Naive thymus-derived CD8-positive, alpha-beta T cell (primary cell): Measurements from ENCODE around the gene RRM1. TPM values are rescaled to one million over a fixed set of nuclear protein-coding genes. Genes with fewer than 3 reads are reported as not detected.

Source experiments
- ATAC-seq, 2 donors: fragments of 150-1000 bp; cut with Tn5 transposase in 1 of 2; sonication (Bioruptor Pico), chemical (Tn5 transposase) in 1 of 2; 1 replicate in 1 of 2; 2 replicates in 1 of 2; pipeline ENCODE4 v1.10.0; 2021; ENCODE audit warnings: mild to moderate bottlenecking in 2 of 2, moderate library complexity in 2 of 2
- POLR2A ChIA-PET: fragments of 350-600 bp; sonication (Branson Sonifier 250); formaldehyde crosslinking; loops from one replicate; lab custom pipeline; 2021; ENCODE audit warnings: antibody characterized with exemption; lab: Charles Lee
- DNase-seq, 10 donors: peaks; one replicate each; pipeline versions ENCODE4 v3.0.0 to v3.0.0-alpha.2; 2020 to 2022
- H3K27ac Mint-ChIP-seq, 10 donors: one replicate each; pipeline ENCODE4 v1.8.0; 2020 to 2022; ENCODE audit warnings: mild to moderate bottlenecking in 10 of 10, mixed read lengths in 10 of 10, moderate library complexity in 4 of 10, inconsistent platforms in 1 of 10
- H3K27me3 Mint-ChIP-seq, 5 donors: one replicate each; pipeline ENCODE4 v1.8.0; 2021 to 2022; ENCODE audit warnings: mixed read lengths in 5 of 5
- H3K36me3 Mint-ChIP-seq, 3 donors: one replicate each; pipeline ENCODE4 v1.8.0; 2020 to 2022; ENCODE audit warnings: mixed read lengths in 3 of 3, mild to moderate bottlenecking in 2 of 3, inconsistent platforms in 1 of 3
- H3K4me1 Mint-ChIP-seq, 4 donors: one replicate each; pipeline ENCODE4 v1.8.0; 2021 to 2022; ENCODE audit warnings: mixed read lengths in 4 of 4
- H3K4me3 Mint-ChIP-seq, 10 donors: one replicate each; pipeline ENCODE4 v1.8.0; 2020 to 2022; ENCODE audit warnings: mild to moderate bottlenecking in 10 of 10, mixed read lengths in 10 of 10, moderate library complexity in 6 of 10, inconsistent platforms in 1 of 10
- H3K9me3 Mint-ChIP-seq, 9 donors: one replicate each; pipeline ENCODE4 v1.8.0; 2020 to 2022; ENCODE audit warnings: mixed read lengths in 9 of 9, mild to moderate bottlenecking in 3 of 9, inconsistent platforms in 1 of 9, moderate library complexity in 1 of 9
- polyA plus RNA-seq, 3 donors: library from polyadenylated mRNA; unstranded; fragments of 300-500 nt; fragmentation: Illumina TruSeq; gene quantifications; one replicate each; pipeline ENCODE4 v1.2.3, GENCODE V29; 2021
- total RNA-seq, 8 experiments: library from RNA in 2 of 8; stranded (reverse) in 2 of 8; gene quantifications; one replicate each; pipeline ENCODE4 v1.2.3 and lab custom pipeline; 2021 to 2026

RRM1 gene
- total and polyA plus RNA-seq, 5 experiments from 2014 or later = 22.6 to 39.3 (median 27.0) TPM

DNA sequence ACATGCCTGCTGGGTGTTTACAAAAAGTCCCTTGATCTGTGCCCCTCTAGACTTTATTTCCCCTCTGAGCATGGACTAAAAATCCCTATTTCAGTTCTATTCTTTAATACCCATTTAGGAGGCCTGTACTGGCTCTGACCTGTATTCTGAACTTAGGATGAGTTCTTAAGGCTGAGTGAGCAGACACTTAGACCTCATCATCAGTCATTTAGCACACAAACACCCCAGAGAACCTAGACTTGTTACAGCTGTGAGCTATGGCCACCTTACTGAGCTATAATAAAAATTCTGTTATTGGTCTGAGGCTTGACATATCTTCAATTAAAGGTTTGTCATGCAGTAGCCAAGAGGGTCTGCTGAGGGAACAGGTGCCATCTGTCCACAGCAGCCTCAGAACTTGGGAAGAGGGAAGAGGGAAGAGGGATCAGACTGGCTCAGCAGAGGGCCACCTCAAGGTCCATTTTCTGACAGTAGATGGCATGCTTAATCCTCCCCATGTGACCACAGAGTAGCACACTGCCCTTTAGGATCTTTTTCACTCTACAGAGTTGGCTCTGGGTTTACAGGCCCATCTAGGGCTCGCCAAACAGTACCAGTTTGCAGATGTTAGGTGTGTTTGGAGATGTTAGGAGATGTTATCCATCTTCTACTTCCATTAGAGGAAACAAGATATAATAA, 30.2 kb upstream of the RRM1 start:
- Mint-ChIP-seq H3K4me3 (peak overlapping the region in 4 of 10 donors; percentile 16 to 38 (median 24)), H3K27me3 (no peaks in the 10 kb centered on the region), H3K27ac (peak overlapping the region; percentile 36 to 92 (median 77)), H3K36me3 (peaks cover 0 to 54% (median 19%) of the 10 kb centered on the region in 3 donors), H3K9me3 (no peaks in the 10 kb centered on the region), H3K4me1 (peaks cover 38 to 61% (median 57%) of the 10 kb centered on the region in 4 donors)
- POLR2A ChIA-PET = interaction anchor here (0.6 to 1.6 kb wide), 5 partner anchors 15 to 209 kb away, joined by 3 to 5 read pairs (median 4); partner anchors contain the start of gene STIM1
- ATAC-seq = no peak
- no peak for DNase-seq

DNA sequence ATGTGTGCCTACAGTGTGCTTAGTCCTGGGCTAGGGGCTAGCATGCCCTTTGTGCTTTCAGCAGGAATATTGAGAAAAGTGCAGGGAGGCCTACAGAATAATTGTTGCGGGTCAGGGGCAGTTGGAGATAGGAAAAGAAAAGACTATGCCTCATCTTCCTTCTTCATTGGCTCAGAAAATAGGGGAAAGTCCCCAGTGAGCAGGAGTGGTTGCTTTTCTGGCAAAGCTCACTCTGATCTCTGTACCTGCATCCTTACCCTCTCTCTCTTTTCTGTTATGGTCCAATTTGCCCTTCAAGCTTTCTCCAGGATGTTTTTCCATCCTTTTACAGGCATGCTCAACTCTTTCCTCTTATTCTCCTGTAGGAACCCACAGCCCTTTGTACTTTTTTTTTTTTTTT, 29.5 kb upstream of the RRM1 start:
- Mint-ChIP-seq H3K36me3 (peaks cover 0 to 47% (median 12%) of the 10 kb centered on the region in 3 donors), H3K9me3 (no peaks in the 10 kb centered on the region), H3K4me1 (peaks cover 38 to 66% (median 61%) of the 10 kb centered on the region in 4 donors), H3K27ac (peak overlapping the region in 9 of 10 donors; percentile 36 to 92 (median 78)), H3K4me3 (peak overlapping the region in 2 of 10 donors; percentile 26 to 42), H3K27me3 (no peaks in the 10 kb centered on the region)
- DNase-seq (no peak), ATAC-seq (peak; percentile 62 to 69)
- POLR2A ChIA-PET = interaction anchor here (0.9 to 1.6 kb wide), 4 partner anchors 16 to 161 kb away, joined by 3 to 5 read pairs (median 4); no protein-coding TSS in a partner anchor

DNA sequence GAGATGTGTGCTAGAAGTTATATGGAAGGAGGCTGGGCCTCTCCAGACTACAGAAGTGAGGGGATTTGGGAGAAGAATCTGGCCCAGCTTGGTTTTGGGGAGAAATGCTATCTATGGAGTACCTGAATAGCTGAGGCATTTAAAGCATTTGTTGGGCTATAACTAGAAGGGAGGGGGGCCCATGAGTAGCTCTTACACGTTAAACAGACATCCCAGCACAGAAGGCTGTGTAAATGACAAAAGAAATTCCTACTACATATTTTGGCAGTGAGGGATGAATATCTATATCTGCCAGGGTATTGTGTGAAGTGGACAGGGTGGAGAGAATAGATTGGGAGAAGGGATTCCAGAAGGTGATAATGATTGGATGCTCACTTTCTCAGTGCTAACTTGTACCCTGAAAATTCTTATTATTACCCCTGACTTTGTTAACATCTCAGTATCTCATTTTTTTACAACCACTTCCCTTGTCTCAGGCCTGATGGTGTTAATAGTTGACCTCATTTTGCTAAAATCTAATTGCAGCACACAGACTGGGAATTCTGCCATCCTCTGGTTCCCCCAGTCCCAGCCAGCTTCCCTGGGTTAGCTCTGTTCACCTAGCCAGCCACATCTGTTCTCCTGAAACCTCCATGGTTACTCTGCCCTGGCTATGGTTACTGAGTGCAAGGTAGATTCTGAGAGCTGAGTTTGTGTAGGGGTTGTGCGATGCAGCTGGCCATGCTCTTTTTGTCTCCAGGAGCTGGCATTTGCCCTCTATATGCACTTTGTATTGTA, 28.8 kb upstream of the RRM1 start:
- no peak for DNase-seq
- peak overlapping the region in 2 of 10 donors; percentile 30 to 42 for H3K4me3 Mint-ChIP-seq
- no peaks in the 10 kb centered on the region for H3K27me3 Mint-ChIP-seq
- H3K27ac Mint-ChIP-seq = peak overlapping the region; percentile 16 to 89 (median 78)
- POLR2A ChIA-PET = interaction anchor here (0.9 to 1.7 kb wide), 5 partner anchors 118 to 211 kb away, joined by 3 to 9 read pairs (median 5); partner anchors contain the start of gene STIM1
- H3K9me3 Mint-ChIP-seq = no peaks in the 10 kb centered on the region
- peaks cover 39 to 68% (median 64%) of the 10 kb centered on the region in 4 donors for H3K4me1 Mint-ChIP-seq
- ATAC-seq = no peak
- peaks cover 0 to 45% (median 6%) of the 10 kb centered on the region in 3 donors for H3K36me3 Mint-ChIP-seq

DNA sequence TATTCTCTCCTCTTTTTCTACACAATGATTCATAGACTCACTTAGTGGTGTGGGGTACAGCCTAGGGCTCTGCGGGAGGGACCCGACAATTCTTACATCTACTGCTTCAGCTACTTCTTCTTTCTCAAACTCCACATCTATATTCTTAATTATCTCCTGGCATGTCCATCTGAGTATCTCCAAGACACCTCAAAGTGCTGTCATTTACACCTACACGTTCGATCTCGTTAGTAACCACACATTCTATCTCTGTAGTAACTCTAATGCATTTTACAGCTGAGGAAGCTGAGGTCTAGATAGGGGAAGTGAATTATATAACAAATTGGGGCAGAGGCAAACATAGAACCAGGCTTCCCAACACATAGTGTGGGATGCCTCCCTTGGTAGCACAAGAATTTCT, 27.7 kb upstream of the RRM1 start:
- DNase-seq = no peak
- peak in 1 of 2 donors; percentile 51 for ATAC-seq
- H3K4me3 Mint-ChIP-seq = peak overlapping the region in 4 of 10 donors; percentile 1 to 31 (median 17)
- POLR2A ChIA-PET = interaction anchor here (0.6 to 1.7 kb wide), 3 partner anchors 49 to 212 kb away, joined by 3 to 9 read pairs (median 5); partner anchors contain the start of gene STIM1
- H3K27me3 Mint-ChIP-seq = no peaks in the 10 kb centered on the region
- H3K27ac Mint-ChIP-seq = peak overlapping the region; percentile 16 to 89 (median 60)
- no peaks in the 10 kb centered on the region for H3K9me3 Mint-ChIP-seq
- peaks cover 0 to 43% (median 0%) of the 10 kb centered on the region in 3 donors for H3K36me3 Mint-ChIP-seq
- peaks cover 41 to 70% (median 66%) of the 10 kb centered on the region in 4 donors for H3K4me1 Mint-ChIP-seq

DNA sequence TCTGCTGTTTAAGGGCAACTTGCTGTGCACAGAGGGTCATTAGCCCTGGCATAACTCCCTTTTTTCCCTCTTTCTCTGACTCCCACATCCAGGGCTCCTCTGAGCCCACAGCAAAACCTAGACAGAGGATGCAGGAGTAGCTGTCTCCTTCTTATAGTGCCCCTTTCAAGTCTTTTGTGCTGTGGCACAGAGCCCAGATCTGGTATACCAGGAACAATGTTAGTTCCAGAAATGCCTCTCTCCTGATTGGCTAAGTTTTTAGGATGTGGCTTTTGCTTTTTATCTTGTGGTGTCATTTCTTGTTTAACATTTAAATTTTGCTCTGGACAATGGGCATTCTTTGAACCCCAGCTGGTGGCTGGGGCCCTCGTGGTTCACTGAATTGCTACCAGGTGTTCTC, 25.6 kb upstream of the RRM1 start:
- peak overlapping the region; percentile 36 to 90 (median 82) for H3K27ac Mint-ChIP-seq
- no peaks in the 10 kb centered on the region for H3K27me3 Mint-ChIP-seq
- POLR2A ChIA-PET = interaction anchor here (0.5 to 0.8 kb wide), 3 partner anchors 23 to 214 kb away, joined by 3 to 4 read pairs (median 3); no protein-coding TSS in a partner anchor
- H3K9me3 Mint-ChIP-seq = no peaks in the 10 kb centered on the region
- peak overlapping the region in 3 of 10 donors; percentile 1 to 11 (median 4) for H3K4me3 Mint-ChIP-seq
- DNase-seq = no peak
- ATAC-seq = peak in 1 of 2 donors; percentile 37
- H3K4me1 Mint-ChIP-seq = peaks cover 52 to 83% (median 77%) of the 10 kb centered on the region in 4 donors
- H3K36me3 Mint-ChIP-seq = peaks cover 0 to 44% (median 0%) of the 10 kb centered on the region in 3 donors

DNA sequence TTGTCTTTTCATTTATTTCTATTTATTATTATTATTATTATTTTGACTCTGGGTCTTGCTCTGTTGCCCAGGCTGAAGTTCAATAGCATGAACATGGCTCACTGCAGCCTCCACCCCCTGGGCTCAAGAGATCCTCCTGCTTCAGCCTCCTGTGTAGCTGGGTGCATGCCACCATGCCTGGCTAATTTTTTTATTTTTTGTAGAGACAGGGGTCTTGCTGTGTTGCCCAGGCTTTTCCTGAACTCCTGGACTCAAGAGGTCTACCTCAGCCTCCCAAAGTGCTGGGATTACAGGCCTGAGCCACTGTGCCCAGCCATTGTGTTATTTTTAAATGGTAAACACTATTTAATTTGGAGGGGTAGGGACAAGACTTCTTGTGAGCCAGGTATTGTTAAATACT, 23.3 kb upstream of the RRM1 start:
- no peak for DNase-seq
- POLR2A ChIA-PET = interaction anchor here (0.6 to 4.9 kb wide), 6 partner anchors 14 to 229 kb away, joined by 3 to 70 read pairs (median 4); partner anchors contain the start of gene STIM1
- peaks cover 37 to 60% (median 55%) of the 10 kb centered on the region in 4 donors for H3K4me1 Mint-ChIP-seq
- H3K27ac Mint-ChIP-seq = peak overlapping the region in 9 of 10 donors; percentile 34 to 88 (median 79)
- no peaks in the 10 kb centered on the region for H3K9me3 Mint-ChIP-seq
- ATAC-seq = no peak
- H3K27me3 Mint-ChIP-seq = no peaks in the 10 kb centered on the region
- peaks cover 0 to 49% (median 3%) of the 10 kb centered on the region in 3 donors for H3K36me3 Mint-ChIP-seq
- H3K4me3 Mint-ChIP-seq = no peak overlapping the region

DNA sequence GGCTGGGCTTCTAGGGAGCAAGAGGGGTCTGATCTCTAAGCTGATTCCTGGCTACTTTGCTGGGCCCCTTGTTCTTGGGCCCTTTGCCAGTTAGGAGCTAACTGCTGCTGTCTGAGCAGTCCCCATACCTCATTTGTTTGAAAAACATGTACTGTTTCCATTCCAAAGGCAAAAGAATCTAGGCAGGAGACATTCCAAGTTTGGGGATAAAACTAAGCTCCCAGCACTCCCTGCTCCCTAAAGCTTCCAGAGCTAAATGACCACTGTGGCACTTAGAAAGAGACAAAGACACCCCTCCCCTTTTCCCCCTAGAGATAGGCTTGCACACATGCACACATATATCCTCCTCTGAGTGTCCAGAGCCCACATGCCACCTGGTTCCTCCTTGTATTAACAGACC, 22.7 kb upstream of the RRM1 start:
- ATAC-seq = no peak
- Mint-ChIP-seq H3K27ac (peak overlapping the region; percentile 36 to 88 (median 78)), H3K27me3 (no peaks in the 10 kb centered on the region), H3K4me1 (peaks cover 34 to 60% (median 54%) of the 10 kb centered on the region in 4 donors), H3K9me3 (no peaks in the 10 kb centered on the region), H3K36me3 (peaks cover 0 to 49% (median 3%) of the 10 kb centered on the region in 3 donors), H3K4me3 (no peak overlapping the region)
- POLR2A ChIA-PET = interaction anchor here (0.6 to 4.9 kb wide), 12 partner anchors 14 to 263 kb away, joined by 3 to 70 read pairs (median 4); partner anchors contain the start of gene STIM1
- DNase-seq = no peak

DNA sequence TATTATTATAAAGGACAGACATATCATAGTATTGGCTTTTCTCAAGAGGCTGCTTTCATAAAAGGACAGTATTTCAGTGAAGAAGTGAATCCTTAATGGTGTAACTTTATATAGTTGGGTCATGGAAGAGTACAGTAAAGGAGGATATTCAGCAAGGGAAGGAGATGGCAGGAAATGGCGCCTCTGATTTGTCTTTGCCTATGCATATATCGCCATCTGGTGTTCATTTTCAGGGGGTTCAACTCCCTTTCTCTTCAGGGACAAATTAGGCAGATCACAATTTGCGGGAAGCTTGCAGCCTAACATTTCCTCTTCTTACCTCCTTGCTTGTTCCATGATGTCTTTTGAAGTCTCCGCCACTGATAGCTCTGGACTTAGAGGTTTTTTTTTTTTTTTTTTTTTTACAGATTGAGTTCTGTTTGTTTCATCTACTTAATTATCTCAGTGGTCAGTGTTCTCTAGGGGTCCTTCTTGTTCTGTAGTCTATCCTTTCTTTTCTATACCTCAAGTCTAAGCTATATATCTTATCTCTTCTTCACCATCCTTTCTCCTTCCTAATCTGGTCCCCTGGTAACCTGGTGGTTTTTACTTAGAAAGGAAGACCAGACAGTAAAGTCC, 21.8 kb upstream of the RRM1 start:
- peak; percentile 84 to 85 for ATAC-seq
- peaks cover 0 to 52% (median 3%) of the 10 kb centered on the region in 3 donors for H3K36me3 Mint-ChIP-seq

DNA sequence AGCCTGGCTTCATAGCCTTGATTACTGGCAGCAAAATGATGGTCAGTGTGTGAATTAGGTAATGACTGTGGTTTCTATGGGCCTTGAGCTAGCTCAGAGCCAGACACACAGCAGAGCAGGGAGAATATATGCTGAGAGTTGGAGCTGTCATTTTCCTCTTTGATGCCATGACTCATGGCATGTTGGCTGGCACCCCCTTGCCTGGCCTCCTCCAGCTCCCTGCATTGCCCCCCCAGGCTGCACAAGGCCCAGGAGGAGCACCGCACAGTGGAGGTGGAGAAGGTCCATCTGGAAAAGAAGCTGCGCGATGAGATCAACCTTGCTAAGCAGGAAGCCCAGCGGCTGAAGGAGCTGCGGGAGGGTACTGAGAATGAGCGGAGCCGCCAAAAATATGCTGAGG, 20.3 kb upstream of the RRM1 start:
- no peak for ATAC-seq
- POLR2A ChIA-PET = interaction anchor here (0.6 to 4.9 kb wide), 2 partner anchors 222 to 372 kb away, joined by 4 to 70 read pairs; partner anchors contain the start of gene STIM1
- H3K27me3 Mint-ChIP-seq = no peaks in the 10 kb centered on the region
- DNase-seq = no peak
- no peaks in the 10 kb centered on the region for H3K9me3 Mint-ChIP-seq
- H3K27ac Mint-ChIP-seq = peak overlapping the region in 3 of 10 donors; percentile 56 to 75 (median 72)
- H3K36me3 Mint-ChIP-seq = peaks cover 0 to 52% (median 3%) of the 10 kb centered on the region in 3 donors
- peaks cover 21 to 43% (median 36%) of the 10 kb centered on the region in 4 donors for H3K4me1 Mint-ChIP-seq
- H3K4me3 Mint-ChIP-seq = no peak overlapping the region

More for the DNA sequence above, 21.8 kb upstream of the RRM1 start:
- Mint-ChIP-seq H3K27ac (peak overlapping the region; percentile 36 to 91 (median 84)), H3K4me1 (peaks cover 31 to 57% (median 48%) of the 10 kb centered on the region in 4 donors), H3K27me3 (no peaks in the 10 kb centered on the region), H3K4me3 (no peak overlapping the region), H3K9me3 (no peaks in the 10 kb centered on the region)
- POLR2A ChIA-PET = interaction anchor here (0.6 to 4.9 kb wide), 11 partner anchors 19 to 264 kb away, joined by 3 to 70 read pairs (median 6); partner anchors contain the start of gene STIM1
- peak in 9 of 10 donors; percentile 39 to 79 (median 59) for DNase-seq

DNA sequence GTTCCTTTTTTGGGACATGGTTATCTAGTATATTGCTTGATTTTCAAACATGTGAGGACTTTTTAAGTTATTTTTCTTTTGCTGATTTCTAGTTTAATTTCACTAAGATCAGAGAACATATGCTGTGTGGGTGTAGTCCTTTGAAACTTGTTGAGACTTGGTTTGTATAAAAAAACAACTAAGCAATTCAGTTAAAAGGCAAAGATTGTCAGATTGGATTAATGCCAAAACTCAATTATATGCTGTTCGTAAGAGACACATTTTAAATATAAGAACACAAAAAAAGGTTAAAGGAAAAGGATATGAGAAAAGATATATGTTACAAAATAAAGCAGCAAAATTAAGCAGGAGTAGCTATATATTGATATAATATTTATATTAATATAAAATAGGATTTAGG, 17.8 kb upstream of the RRM1 start:
- DNase-seq (peak in 1 of 10 donors; percentile 34), ATAC-seq (peak; percentile 27)
- Mint-ChIP-seq H3K9me3 (no peaks in the 10 kb centered on the region), H3K4me3 (peak overlapping the region in 4 of 10 donors; percentile 1 to 28 (median 6)), H3K36me3 (peaks cover 0 to 55% (median 11%) of the 10 kb centered on the region in 3 donors), H3K27me3 (no peaks in the 10 kb centered on the region), H3K4me1 (peaks cover 20 to 30% (median 26%) of the 10 kb centered on the region in 4 donors), H3K27ac (peak overlapping the region in 8 of 10 donors; percentile 8 to 87 (median 55))
- POLR2A ChIA-PET = interaction anchor here (0.6 kb wide), 1 partner anchor 241 kb away, joined by 3 read pairs; no protein-coding TSS in a partner anchor

DNA sequence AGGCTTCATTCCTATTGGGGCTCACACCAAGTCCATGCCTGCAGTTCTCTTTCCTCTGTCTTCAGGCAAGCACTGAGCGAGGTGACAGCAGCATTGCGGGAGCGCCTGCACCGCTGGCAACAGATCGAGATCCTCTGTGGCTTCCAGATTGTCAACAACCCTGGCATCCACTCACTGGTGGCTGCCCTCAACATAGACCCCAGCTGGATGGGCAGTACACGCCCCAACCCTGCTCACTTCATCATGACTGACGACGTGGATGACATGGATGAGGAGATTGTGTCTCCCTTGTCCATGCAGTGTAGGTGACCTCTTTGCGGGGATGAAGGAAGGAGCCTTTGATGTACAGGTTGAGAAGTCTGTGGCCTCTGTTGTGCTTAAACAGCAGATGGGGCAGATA, 11.4 kb upstream of the RRM1 start:
- H3K9me3 Mint-ChIP-seq = no peaks in the 10 kb centered on the region
- H3K27me3 Mint-ChIP-seq = no peaks in the 10 kb centered on the region
- H3K4me1 Mint-ChIP-seq = peaks cover 11 to 22% (median 16%) of the 10 kb centered on the region in 4 donors
- peaks cover 0 to 75% (median 25%) of the 10 kb centered on the region in 3 donors for H3K36me3 Mint-ChIP-seq
- H3K4me3 Mint-ChIP-seq = no peak overlapping the region
- no peak for ATAC-seq
- POLR2A ChIA-PET = no interaction called here
- peak overlapping the region; percentile 3 to 89 (median 72) for H3K27ac Mint-ChIP-seq
- no peak for DNase-seq
